Activated T-cell treated with anti-CD3 and anti-CD28 coated beads for 1 hour (primary cell): Measurements from ENCODE around the gene FAM184B.

ENCODE experiments used
- DNase-seq: peaks from one replicate; pipeline ENCODE4 v3.0.0-alpha.2; 2020; ENCODE audit warnings: low read depth

The FAM184B gene

DNA sequence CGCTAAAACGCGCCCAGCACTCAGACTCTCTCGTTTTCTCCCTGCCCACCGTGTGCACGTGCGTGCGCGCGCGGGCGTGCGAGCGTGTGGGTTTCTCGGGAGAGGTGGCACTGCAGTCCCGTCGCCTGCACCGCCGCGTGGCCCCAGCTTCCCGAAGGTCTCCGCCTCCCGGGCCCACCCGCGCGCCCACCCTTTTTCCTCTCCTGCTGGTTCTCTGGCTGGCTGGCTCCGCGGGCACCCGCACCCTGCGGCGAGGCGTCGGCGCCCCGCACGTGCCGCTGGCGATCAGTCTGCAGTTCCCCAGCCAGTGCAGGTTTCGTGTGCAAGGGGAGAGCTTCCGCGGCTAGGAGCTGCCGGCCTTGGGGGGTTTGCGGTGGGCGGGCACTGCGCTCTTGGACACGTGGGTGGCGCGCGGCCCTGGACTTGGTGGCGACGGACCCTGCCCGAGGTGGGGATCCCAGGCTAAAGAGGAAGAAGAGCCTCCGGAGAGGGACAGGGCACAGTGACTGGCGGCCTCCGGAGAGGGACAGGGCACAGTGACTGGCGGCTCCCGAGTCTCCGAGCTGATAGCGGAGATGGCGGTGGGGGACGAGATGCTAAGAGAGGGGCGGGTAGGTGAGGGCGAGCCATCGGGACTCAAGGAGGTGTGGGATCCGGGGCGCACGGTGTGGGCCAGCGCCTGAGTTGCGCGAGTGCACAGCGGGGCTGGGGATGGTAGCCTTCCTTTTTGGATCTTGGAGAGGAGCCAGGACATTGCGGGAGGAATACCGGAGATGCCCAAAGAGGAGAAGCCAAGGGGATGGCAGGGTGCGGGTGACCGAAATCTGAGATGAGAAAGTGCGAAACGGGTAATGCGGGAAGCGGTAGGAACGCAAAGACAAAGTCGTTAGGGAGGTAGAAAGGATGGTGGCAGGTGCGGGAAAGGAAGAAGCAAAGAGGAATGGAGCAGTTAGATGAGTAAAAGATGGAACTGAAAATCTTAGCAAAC lies at the start of gene FAM184B:
Gene FAM184B (minus strand): TSS at position 322 of the 988 bp plus-strand sequence. CDS start 322 bp downstream, outside the sequence.
- no peak for DNase-seq

DNA sequence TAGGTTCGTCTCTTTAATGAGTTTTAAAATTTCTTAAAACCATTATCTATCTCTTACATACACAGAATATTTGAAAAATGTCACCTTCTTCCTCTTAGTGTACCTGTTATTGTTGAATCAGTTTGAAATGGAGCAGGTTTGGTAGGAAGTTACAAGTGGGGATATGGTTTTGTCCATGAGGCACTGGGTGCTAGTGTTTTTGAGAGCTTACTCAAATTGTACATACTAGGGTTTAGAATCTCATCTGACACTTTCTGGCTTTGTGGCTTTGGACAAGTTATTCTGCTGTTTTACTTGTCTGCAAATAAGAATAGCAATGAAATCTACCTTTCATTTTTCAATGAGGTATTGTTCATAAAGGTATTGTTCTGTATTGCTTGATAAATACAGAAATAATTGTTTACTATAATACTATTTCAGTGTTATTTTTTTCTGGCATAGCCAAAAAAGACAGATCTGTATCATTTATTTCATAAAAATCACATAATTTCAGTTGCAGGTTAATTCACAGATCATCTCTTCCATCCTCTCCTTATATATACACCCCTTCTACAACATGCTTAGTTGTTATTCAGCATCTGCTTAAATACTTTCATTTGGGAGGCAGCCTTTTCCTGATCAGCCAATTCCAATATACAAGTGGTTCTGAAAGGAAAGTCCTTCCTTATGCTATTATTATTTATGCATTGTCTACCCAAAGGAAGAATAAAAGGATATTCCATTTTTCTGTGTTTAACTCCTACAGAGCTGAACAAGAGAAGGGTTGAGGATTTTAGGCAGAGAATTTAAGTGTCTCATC lies 42.6 kb upstream of the FAM184B start:
- DNase-seq = no peak

DNA sequence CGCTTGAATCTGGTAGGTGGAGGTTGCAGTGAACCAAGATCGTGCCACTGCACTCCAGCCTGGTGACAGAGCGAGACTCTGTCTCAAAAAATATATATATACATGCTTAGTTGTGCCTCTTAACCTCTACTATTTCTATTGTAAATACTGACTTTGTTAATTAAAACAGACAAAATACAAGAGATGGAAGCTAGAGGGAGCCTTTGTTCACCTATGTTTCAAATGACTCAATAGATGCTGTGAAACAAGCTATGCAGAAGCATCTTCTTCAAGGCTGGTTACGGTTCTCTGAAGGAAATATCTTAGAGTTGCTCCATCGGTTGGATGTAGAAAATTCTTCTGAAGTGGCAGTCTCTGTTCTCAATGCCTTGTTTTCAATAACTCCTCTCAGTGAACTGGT lies 35.6 kb upstream of the FAM184B start:
- DNase-seq = no peak

DNA sequence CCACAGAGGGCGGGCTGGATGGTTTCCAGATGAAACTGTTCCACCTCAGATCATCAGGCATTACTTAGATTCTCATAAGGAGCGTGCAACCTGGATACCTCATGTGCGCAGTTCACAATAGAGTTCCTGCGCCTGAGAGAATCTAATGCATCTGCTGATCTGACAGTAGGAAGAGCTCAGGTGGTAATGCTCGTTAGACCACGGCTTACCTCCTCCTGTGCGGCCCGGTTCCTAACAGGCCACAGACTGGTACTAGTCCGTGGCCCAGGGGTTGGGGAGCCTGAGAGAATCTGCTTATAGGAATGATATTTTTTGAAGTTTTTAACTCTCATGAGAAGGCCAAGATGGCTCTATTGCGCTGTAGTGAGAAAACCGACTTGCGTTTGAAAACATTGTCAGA lies 34.7 kb upstream of the FAM184B start:
- no peak for DNase-seq

DNA sequence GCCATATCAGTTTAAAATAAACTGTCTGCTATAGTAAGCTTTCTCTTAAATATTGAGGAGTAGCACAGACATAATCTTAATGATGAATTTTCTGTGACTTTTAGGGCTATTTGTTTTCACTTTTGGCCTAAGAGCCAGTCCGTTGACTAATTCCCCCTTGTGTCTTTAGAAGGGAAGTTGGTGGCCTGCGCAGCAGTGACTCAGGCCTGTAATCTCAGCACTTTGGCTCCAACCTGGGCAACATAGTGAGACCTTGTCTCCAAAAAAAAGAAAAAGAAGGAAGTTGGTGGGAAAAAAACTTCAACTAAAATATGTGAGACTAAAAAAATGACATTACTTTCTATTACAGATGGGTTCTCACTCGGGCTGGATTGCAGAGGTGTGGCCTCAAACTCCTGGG lies 32.7 kb upstream of the FAM184B start:
- DNase-seq = no peak

DNA sequence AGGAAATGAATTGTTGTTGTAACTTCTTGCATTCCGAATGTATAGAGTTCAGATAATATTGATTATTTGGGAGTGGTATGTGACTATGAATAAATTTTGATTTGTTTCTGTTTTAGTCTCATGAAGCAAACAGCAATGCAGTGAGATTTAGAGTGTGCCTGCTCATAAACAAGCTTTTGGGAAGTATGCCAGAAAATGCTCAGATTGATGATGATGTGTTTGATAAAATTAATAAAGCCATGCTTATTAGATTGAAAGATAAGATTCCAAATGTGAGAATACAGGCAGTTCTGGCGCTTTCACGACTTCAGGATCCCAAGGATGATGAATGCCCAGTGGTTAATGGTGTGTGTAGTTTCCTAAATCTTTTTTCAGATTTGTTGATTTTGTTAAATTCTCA lies 31.4 kb upstream of the FAM184B start:
- DNase-seq = no peak

DNA sequence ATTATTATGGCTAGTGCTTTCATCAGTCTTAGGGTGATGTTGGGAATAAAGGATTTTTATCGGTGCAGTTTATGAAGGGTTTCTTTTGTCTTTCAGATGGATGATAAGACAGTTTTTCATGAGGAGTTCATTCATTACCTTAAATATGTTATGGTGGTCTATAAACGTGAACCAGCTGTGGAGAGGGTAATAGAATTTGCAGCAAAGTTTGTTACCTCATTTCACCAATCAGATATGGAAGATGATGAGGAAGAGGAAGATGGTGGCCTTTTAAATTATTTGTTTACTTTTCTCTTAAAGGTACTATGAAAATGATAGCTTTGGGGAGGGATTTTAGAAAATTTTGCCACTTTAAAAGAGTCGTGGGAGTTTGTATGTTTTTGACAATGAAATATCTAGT lies 30.7 kb upstream of the FAM184B start:
- DNase-seq = no peak

DNA sequence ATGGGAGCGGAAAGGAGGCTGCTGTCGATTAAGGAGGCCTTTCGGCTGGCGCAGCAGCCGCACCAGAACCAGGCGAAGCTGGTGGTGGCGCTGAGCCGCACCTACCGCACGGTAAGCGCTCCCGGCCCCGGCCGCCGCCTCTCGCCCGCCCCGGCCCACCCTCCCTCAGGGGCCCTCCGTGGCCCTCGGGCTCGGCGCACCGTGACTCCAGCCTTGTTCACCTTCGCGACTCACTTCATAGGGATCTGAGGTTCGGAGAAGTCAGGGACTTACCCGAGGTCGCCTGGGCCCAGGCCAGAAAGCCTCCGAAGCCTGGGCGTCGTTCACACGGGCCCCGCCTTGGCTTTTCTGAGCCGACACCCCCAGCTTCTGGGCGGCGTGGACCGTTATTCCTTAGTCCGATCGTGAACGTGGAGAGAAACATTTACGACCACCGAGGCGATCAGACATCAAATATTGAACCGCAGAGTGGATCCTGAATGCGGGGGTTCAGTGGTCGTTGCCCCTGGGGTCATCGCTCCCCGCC lies 29.7 kb upstream of the FAM184B start:
- no peak for DNase-seq

DNA sequence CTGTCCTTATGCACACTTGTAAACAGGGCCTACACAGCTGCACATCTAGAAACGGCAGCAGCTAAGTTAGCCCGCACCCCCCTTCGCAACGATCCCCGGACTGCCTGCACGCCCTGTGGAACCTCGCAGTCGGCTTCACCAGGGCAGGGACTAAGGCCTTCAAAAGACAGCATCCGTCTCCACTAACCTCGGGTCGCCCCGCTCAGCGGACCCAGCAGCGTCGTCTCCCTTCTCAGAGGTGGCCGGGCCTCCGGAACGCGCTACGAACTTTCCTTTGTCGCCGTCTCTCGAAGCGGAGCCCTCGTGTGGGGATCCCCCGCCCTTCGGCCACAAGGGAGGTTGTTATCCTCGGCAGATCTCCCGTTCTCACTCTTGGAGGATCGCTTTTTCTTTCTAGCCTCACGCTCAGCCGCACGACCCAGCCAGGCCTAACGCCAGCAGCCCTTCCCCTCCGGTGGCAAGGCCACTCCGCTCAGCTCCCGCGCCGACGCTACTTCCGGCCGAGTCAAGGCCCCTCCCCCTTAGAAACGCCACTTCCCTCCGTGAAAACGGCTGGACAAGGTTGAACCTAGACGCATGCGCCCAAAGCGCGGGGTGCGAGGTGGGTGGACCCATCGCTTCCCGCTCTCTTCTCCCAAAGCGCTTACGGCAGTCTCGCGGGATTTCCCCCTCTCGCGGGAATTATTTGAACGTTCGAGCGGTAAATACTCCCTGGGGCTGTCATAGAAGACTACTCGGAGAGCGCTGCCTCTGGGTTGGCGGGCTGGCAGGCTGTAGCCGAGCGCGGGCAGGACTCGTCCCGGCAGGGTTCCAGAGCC lies 29.0 kb upstream of the FAM184B start, which contains the start of the genes DCAF16 and NCAPG:
Gene DCAF16 (minus strand): TSS at position 498 of the 818 bp plus-strand sequence. CDS start 6,616 bp downstream, outside the sequence.
Gene NCAPG (plus strand): TSS at position 720 of the 818 bp plus-strand sequence. CDS start 99 bp downstream, outside the sequence.
- DNase-seq = peak; percentile 99

DNA sequence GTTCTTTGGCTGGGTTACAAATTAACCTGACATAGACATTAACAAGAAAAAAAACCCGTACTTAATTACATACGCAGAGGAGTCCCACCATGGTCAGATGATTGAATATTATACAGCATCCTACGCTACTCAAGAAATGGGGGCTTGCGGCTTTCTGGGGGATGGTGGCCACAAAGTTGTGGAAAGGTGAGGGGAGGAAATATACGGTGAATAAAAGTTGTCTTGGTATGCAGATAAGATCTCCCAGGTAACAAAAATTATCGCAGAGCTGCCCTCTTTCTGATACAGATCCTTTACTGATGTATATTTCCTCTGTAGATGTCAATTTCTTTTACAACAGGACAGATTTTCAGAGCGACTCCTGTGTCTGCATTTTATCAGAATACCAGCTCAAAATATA lies 28.2 kb upstream of the FAM184B start:
- DNase-seq = no peak

DNA sequence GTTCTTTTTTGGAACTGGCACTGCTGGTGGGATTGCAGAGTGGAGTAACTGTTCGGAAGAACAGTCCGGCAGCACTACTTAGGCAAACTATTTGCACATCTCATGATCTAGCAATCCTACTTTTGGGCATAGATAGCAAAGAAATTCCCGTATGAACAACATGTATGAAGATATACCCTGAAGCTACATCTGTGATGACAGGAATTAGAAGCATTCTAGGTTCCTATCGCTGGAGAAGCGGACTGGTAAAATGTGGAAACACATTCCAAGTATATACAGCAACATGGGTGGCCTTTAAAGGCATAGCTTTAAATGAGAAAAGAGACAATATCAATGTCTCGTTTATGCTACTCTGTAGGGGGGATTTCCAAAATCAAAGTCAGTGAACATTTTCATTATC lies 26.0 kb upstream of the FAM184B start:
- no peak for DNase-seq

DNA sequence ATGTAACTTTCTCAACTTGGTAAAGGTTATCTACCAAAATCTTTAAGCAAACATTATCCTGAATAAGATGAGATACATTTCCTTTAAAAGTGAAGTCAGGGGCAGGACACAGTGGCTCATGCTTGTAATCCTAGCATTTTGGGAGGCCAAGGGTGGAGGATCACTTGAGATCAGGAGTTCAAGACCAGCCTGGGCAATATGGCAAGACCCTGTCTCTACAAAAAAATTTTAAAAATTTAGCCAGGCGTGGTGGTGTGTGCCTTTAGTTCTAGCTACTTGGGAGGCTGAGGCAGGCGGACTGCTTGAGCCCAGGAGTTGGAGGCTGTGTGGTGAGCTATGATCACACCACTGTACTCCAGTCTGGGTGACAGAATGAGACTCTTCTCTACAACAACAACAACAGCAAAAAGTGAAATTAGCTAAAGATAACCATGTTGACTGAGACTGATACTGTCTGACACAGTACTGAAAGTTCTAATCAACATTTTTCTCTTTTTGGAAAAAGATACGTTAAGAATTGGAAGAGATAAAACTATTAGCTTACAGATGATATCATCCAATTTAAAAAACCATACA lies 24.2 kb upstream of the FAM184B start:
- DNase-seq = no peak

DNA sequence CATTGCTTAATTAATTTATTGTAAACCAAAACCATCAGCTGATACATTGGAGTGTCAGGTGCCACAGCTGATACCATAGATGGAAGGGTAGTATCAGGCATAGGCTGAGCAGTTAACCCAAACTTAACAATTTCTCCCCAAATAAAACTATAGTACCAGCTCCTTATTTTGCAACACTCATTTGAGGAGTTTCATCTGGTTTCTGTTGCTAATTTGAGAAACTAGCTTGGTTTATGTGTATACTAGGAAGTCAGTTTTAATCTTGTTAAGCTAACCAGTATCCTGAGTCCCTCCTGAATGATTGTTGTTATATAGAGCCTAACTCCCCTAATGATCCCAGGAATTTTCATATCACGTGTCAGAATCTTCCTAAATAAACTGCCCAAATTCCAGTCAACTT lies 16.4 kb upstream of the FAM184B start:
- no peak for DNase-seq

DNA sequence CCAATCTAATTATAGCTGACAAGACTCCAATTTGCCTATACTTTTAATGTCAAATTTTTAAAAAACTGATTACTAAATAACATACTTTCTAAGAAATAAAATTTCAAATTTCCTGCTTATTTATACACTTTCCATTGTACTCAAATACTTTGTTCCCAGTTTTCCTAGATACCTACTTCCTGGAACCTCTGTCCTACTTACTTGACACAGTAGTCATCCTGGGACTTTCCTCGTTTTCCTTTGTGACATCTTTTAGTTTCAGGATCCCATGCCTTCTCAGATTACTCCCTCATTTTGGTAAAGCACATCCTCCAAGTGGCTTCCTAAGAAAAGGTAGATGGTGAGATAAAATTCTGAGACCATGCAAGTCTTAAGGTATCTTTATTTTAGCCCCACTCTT lies 13.3 kb upstream of the FAM184B start:
- DNase-seq = no peak

DNA sequence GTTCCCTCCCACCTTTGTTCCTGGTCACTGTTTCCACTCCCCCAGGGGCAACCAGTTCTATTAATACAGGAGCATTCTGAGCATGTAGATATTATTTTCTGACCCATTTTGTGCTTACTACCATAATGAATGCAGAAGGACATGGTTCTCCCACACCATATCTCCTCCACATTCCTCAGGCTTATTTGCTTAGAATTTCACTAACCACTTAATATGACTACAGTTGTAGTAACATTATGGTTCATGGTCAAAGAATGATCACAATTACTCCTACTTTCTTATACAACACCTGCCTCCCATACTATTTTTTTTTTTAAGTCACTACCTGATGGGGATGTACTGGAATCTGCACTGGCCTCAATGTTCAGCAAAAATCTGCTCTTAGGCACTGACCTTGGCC lies 7.5 kb upstream of the FAM184B start:
- DNase-seq = no peak

DNA sequence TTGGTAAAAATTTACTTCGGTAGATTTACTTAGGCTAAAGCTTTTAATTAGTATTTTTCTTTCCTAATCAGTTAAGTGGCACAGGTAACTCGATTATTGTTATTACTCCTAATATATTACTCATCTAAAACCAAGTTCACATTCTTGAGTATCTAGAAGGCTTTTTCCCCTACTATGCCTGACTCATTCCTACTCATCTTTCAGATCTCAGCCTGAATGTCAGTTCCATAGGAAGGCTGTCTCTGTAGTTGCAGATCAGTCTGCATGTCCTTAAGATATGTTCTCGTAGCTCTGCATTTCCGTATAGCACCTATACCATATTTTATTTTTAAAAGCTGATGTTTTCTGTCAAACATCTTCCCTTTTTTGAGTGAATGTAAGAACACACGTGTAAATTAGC lies 5.9 kb upstream of the FAM184B start:
- no peak for DNase-seq

DNA sequence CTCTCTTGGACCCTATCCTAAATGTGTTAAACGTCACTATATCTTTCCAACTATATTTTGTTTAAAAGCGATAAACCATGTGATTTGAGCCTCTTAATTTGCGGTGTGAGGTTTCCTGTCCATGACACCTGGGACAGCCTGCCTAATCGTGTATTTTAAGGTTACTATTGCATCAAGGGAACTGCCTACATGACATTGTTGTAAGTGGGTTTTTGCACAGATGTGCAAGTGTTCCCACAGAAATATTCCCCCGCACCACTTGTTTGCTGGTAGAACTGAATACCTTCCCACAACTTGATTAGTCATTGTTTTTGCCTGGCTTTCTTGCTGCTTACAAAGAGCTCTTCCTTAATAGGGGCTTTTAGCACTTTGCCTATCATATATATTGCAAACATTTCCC lies 5.1 kb upstream of the FAM184B start:
- DNase-seq = no peak

DNA sequence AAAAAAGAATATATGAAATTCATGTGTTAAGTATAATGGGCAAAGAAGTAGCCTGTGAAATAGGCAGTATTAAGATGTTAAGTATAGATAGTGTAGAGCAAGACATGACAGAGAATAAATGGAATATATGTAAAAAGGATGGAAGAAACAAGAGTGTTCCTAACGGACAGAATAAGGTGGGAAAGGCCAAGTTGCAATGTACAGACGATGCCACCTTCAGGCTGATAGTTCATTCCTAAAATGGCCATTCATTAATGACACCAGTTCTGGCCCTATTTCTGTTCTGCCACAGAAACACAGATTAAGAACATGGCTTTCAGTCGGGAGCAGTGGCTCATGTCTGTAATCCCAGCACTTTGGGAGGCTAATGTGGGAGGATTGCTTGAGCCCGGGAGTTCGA lies 4.4 kb upstream of the FAM184B start:
- DNase-seq = no peak

DNA sequence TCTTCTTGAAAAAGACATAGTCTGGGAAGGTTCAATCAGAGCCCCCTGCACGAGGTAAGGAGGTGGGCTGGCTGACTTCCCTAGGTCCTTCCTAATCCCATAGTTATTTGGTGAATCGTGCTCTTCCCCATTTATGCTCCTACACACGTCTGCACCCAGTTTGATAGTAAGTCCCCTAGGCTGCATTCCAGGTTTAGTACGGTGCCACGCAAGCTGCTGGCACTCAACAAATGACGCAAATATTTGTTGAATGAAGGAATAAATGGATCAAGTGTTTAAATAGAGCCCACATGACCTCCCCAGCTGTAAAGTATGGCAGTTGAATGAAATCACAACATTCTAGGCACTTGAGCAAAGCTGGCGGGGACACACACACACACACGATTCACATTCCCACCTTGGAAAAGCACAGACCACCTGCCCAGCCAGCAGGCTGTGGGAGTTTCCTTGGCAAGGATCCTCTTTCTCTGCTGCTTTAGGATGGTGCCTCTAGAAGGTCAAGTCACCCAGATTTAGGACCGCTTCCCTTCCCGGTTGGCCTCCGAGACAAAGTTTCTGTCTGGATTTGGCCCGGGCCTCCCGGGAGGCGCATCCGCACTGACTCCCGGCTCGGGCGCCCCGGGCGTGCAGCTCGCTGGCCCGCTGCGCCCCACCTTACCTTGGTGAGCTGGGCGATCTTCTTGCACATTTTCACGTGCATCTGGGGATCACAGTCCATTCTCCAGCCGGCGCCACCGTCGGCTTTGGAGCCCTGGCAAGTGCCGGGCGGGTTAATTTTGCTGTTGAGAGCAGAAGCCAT lies 721 bp downstream of the FAM184B start:
- DNase-seq = no peak

DNA sequence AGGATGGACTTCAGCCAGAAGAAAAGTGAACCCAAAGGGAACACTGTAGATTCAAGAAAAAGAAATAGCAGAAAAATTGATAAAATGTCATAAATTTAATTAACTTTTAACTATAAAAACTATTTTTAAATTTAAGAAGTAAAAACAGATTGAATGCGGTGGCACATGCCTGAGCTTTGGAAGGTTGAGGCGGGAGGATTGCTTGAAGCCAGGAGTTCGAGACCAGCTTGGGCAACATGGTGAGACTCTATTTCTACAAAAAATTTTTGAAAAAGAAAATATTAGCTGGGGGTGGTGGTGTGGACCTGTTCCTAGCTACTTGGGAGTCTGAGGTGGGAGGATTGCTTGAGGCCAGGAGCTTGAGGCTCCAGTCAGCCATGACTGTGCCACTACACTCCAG lies 3.0 kb downstream of the FAM184B start:
- no peak for DNase-seq
